ENCODE results near the gene ZFAND3.

DNA sequence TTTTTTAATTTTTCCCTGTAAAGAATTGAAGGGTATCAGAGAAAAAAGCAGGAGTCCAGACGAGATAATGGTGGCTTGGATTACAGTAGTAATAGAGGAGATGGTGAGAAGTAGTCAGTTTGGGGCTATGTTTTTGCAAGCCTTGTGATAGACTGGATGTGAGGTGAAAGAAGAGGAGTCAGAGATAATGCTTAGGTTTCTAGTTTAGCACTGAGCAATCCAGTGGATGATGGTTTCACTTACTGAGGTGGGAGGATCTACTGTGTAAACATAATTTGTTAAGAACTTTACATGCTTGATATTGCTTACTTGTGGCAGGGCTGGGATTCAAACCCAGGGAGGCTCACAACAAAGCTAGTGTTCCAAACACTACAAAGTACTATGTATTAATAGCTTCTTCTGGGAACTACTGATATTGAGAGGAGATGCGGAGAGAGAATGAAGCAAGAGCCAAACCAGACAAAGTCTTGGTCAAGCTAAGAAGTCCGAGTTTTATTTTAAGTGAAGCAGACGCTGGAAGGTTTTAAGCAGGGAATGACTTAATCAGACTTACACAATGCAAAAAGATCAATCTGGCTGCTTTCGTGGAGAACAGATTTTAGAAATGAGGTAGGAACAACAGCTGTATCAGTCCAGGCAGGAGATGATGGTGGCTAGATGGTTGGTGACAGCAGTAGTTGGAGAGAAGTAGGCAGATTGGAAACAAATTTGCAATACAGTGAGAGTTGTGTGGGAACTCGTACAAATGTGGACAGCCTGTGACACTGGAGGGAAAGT, 58.0 kb downstream of the ZFAND3 start:
- TF ChIP-seq, protein P1, sequence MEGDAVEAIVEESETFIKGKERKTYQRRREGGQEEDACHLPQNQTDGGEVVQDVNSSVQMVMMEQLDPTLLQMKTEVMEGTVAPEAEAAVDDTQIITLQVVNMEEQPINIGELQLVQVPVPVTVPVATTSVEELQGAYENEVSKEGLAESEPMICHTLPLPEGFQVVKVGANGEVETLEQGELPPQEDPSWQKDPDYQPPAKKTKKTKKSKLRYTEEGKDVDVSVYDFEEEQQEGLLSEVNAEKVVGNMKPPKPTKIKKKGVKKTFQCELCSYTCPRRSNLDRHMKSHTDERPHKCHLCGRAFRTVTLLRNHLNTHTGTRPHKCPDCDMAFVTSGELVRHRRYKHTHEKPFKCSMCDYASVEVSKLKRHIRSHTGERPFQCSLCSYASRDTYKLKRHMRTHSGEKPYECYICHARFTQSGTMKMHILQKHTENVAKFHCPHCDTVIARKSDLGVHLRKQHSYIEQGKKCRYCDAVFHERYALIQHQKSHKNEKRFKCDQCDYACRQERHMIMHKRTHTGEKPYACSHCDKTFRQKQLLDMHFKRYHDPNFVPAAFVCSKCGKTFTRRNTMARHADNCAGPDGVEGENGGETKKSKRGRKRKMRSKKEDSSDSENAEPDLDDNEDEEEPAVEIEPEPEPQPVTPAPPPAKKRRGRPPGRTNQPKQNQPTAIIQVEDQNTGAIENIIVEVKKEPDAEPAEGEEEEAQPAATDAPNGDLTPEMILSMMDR (conservative IDR thresholded peaks at IDR 0.05; ENCODE audit: low read depth in 2 of 2) = no peak
- TF ChIP-seq EZH2 (IDR thresholded peaks at IDR 0.05; ENCODE audit: low read depth, unreplicated experiment) (no peak), POLR2AphosphoS5 (IDR thresholded peaks at IDR 0.05; ENCODE audit: low read depth) (no peak), EZH2phosphoT487 (IDR thresholded peaks at IDR 0.05; ENCODE audit: unreplicated experiment) (no peak), JUNB (IDR thresholded peaks at IDR 0.05; ENCODE audit: unreplicated experiment) (no peak), STAT1 (IDR thresholded peaks at IDR 0.05; ENCODE audit: unreplicated experiment) (no peak), ZNF331 (CRISPR knock-in tag; IDR thresholded peaks at IDR 0.05; ENCODE audit: low read depth) (no peak), CREB1 (CRISPR knock-in tag; IDR thresholded peaks at IDR 0.05; ENCODE audit: low read depth) (no peak), NANOG (IDR thresholded peaks at IDR 0.05; ENCODE audit: borderline replicate concordance) (no peak)
- TF ChIP-seq, protein P2, sequence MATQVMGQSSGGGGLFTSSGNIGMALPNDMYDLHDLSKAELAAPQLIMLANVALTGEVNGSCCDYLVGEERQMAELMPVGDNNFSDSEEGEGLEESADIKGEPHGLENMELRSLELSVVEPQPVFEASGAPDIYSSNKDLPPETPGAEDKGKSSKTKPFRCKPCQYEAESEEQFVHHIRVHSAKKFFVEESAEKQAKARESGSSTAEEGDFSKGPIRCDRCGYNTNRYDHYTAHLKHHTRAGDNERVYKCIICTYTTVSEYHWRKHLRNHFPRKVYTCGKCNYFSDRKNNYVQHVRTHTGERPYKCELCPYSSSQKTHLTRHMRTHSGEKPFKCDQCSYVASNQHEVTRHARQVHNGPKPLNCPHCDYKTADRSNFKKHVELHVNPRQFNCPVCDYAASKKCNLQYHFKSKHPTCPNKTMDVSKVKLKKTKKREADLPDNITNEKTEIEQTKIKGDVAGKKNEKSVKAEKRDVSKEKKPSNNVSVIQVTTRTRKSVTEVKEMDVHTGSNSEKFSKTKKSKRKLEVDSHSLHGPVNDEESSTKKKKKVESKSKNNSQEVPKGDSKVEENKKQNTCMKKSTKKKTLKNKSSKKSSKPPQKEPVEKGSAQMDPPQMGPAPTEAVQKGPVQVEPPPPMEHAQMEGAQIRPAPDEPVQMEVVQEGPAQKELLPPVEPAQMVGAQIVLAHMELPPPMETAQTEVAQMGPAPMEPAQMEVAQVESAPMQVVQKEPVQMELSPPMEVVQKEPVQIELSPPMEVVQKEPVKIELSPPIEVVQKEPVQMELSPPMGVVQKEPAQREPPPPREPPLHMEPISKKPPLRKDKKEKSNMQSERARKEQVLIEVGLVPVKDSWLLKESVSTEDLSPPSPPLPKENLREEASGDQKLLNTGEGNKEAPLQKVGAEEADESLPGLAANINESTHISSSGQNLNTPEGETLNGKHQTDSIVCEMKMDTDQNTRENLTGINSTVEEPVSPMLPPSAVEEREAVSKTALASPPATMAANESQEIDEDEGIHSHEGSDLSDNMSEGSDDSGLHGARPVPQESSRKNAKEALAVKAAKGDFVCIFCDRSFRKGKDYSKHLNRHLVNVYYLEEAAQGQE (IDR thresholded peaks at IDR 0.05; ENCODE audit: unreplicated experiment) = no peak
- TF ChIP-seq, protein P3, sequence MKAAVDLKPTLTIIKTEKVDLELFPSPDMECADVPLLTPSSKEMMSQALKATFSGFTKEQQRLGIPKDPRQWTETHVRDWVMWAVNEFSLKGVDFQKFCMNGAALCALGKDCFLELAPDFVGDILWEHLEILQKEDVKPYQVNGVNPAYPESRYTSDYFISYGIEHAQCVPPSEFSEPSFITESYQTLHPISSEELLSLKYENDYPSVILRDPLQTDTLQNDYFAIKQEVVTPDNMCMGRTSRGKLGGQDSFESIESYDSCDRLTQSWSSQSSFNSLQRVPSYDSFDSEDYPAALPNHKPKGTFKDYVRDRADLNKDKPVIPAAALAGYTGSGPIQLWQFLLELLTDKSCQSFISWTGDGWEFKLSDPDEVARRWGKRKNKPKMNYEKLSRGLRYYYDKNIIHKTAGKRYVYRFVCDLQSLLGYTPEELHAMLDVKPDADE (IDR thresholded peaks at IDR 0.05) = no peak
- TF ChIP-seq, protein P4, sequence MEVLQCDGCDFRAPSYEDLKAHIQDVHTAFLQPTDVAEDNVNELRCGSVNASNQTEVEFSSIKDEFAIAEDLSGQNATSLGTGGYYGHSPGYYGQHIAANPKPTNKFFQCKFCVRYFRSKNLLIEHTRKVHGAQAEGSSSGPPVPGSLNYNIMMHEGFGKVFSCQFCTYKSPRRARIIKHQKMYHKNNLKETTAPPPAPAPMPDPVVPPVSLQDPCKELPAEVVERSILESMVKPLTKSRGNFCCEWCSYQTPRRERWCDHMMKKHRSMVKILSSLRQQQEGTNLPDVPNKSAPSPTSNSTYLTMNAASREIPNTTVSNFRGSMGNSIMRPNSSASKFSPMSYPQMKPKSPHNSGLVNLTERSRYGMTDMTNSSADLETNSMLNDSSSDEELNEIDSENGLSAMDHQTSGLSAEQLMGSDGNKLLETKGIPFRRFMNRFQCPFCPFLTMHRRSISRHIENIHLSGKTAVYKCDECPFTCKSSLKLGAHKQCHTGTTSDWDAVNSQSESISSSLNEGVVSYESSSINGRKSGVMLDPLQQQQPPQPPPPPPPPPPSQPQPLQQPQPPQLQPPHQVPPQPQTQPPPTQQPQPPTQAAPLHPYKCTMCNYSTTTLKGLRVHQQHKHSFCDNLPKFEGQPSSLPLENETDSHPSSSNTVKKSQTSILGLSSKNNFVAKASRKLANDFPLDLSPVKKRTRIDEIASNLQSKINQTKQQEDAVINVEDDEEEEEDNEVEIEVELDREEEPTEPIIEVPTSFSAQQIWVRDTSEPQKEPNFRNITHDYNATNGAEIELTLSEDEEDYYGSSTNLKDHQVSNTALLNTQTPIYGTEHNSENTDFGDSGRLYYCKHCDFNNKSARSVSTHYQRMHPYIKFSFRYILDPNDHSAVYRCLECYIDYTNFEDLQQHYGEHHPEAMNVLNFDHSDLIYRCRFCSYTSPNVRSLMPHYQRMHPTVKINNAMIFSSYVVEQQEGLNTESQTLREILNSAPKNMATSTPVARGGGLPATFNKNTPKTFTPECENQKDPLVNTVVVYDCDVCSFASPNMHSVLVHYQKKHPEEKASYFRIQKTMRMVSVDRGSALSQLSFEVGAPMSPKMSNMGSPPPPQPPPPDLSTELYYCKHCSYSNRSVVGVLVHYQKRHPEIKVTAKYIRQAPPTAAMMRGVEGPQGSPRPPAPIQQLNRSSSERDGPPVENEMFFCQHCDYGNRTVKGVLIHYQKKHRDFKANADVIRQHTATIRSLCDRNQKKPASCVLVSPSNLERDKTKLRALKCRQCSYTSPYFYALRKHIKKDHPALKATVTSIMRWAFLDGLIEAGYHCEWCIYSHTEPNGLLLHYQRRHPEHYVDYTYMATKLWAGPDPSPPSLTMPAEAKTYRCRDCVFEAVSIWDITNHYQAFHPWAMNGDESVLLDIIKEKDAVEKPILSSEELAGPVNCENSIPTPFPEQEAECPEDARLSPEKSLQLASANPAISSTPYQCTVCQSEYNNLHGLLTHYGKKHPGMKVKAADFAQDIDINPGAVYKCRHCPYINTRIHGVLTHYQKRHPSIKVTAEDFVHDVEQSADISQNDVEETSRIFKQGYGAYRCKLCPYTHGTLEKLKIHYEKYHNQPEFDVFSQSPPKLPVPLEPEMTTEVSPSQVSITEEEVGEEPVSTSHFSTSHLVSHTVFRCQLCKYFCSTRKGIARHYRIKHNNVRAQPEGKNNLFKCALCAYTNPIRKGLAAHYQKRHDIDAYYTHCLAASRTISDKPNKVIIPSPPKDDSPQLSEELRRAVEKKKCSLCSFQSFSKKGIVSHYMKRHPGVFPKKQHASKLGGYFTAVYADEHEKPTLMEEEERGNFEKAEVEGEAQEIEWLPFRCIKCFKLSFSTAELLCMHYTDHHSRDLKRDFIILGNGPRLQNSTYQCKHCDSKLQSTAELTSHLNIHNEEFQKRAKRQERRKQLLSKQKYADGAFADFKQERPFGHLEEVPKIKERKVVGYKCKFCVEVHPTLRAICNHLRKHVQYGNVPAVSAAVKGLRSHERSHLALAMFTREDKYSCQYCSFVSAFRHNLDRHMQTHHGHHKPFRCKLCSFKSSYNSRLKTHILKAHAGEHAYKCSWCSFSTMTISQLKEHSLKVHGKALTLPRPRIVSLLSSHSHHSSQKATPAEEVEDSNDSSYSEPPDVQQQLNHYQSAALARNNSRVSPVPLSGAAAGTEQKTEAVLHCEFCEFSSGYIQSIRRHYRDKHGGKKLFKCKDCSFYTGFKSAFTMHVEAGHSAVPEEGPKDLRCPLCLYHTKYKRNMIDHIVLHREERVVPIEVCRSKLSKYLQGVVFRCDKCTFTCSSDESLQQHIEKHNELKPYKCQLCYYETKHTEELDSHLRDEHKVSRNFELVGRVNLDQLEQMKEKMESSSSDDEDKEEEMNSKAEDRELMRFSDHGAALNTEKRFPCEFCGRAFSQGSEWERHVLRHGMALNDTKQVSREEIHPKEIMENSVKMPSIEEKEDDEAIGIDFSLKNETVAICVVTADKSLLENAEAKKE (CRISPR knock-in tag; IDR thresholded peaks at IDR 0.05) = no peak

All from GM23338 (cell line).